Measurements from ENCODE around the gene SLC2A13.
"Not testable (repeated sequence)": the region's sequence is repeated elsewhere in the genome, so short reads cannot be mapped to it uniquely, and the experiment has no call there.

The SLC2A13 gene

GRCh38 chr12:40034156-40034555 lies 71.7 kb downstream of the SLC2A13 start:
- DNase-seq, result no peak

GRCh38 chr12:40033242-40033630 lies 72.6 kb downstream of the SLC2A13 start:
- no peak for DNase-seq

GRCh38 chr12:40032433-40033241 lies 73.2 kb downstream of the SLC2A13 start:
- DNase-seq, result no peak

- no peak for DNase-seq
These were observed 73.9 kb downstream of the SLC2A13 start for GRCh38 chr12:40031965-40032364.

GRCh38 chr12:40030970-40031369 lies 74.9 kb downstream of the SLC2A13 start:
- not testable (repeated sequence) for DNase-seq

- DNase-seq, result no peak
These were observed 77.6 kb downstream of the SLC2A13 start for GRCh38 chr12:40028296-40028695.

GRCh38 chr12:40022850-40023249 lies 83.0 kb downstream of the SLC2A13 start:
- no peak for DNase-seq

GRCh38 chr12:40020261-40020691 lies 85.6 kb downstream of the SLC2A13 start:
- no peak for DNase-seq

- no peak for DNase-seq
These were observed 88.4 kb downstream of the SLC2A13 start for GRCh38 chr12:40017488-40017887.

GRCh38 chr12:40016980-40017379 lies 88.9 kb downstream of the SLC2A13 start:
- DNase-seq, result no peak

- DNase-seq, result no peak
These were observed 90.0 kb downstream of the SLC2A13 start for GRCh38 chr12:40015881-40016280.

GRCh38 chr12:40015345-40015744 lies 90.5 kb downstream of the SLC2A13 start:
- DNase-seq, result no peak

- DNase-seq, result no peak
These were observed 92.0 kb downstream of the SLC2A13 start for GRCh38 chr12:40013847-40014246.

GRCh38 chr12:40013292-40013691 lies 92.6 kb downstream of the SLC2A13 start:
- DNase-seq, result no peak

GRCh38 chr12:40012711-40013110 lies 93.2 kb downstream of the SLC2A13 start:
- DNase-seq, result no peak

GRCh38 chr12:40011775-40012129 lies 94.1 kb downstream of the SLC2A13 start:
- no peak for DNase-seq

- peak; percentile 79 for DNase-seq
These were observed 94.7 kb downstream of the SLC2A13 start for GRCh38 chr12:40010899-40011774.

- no peak for DNase-seq
These were observed 103.4 kb downstream of the SLC2A13 start for GRCh38 chr12:40002178-40003169.

GRCh38 chr12:40001406-40001805 lies 104.5 kb downstream of the SLC2A13 start:
- no peak for DNase-seq

GRCh38 chr12:40000884-40001283 lies 105.0 kb downstream of the SLC2A13 start:
- DNase-seq, result no peak

GRCh38 chr12:39993268-39993667 lies 112.6 kb downstream of the SLC2A13 start:
- no peak for DNase-seq
